Activated CD4-positive, alpha-beta T cell treated with anti-CD3 and anti-CD28 coated beads, Interleukin-2, amount 50 U/mL, for 16 hours (primary cell): ENCODE data around the gene MINK1.
A peak's percentile ranks its signal among the peaks of the same experiment; 100 is the strongest.

Experiments
- DNase-seq: peaks from one replicate; pipeline ENCODE4 v3.0.0-alpha.2; 2020

Gene MINK1

DNA sequence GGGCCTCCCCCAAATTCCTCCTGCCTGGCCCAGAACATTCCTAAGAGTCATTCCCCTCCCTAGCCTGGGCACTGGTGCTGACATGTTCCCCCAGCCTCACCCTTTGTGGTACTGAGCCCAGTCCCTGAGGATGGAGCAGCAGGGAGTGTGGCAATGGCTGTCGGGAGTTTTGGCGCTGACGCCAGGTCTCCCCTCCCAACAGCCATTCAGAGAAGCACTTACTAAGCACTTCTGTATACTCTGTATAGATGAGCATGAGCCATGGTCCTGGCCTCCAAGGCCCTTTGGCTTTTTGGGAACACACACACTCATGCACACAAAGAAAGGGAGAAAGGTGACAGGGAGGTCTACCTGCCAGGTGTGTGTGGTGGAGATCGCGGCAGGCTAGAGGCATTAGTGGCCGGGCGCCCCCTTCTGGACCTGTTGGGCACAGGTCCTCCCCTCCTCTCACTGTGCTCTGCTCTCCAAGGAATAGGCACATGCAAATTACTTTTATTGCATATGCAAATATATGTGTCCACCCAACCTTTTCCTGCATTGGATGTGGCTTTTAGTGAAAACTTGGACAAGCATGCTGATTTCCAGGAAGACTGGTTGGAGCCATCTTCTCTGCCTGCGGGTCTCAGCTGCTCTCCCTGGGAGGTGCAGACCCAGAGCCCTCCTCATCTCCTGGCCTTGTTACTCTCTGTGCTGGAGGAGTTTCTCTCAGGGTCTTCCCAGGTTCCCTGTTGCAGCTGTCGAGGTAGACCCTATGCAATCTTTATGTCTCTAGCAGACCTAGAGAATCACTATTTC, 48.8 kb downstream of the MINK1 start:
- peak; percentile 55 for DNase-seq

DNA sequence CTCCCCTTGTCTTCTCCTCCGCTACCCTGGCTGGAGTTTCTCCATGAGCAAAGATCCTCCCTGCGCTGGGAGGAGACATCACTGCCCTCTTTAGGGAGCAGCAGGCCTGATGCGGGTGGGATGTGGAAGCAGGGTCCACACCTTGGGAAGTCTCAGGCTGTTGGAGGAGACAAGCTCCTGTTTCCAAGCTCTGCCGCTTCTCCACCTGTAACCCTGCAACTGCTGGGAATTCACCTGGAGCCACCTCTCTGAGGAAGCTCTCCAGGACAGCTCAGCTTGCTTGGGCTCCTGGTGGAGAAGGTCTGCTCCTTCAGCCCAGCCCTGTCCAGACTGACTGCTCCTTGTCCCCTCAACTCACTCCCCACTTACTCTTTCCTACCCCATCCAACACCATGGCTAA, 51.3 kb downstream of the MINK1 start:
- DNase-seq, result no peak

DNA sequence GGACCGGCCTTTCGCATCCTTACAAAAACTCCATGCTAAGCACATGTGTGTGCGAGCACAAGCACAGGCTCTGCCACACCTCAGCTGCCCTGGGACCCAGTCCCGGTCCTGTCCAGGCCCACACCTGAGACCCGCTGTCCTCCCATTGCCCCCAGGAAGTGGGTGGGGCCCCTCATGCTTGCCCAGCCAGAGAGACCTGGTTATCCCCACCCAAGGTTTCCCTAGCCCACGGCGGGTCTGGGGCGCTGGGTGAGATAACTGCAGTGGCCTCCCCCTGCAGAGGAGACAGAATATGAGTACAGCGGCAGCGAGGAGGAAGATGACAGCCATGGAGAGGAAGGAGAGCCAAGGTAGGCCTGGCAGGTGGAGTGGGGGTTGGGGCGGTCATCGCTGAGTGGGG, 53.7 kb downstream of the MINK1 start:
- DNase-seq, result no peak

DNA sequence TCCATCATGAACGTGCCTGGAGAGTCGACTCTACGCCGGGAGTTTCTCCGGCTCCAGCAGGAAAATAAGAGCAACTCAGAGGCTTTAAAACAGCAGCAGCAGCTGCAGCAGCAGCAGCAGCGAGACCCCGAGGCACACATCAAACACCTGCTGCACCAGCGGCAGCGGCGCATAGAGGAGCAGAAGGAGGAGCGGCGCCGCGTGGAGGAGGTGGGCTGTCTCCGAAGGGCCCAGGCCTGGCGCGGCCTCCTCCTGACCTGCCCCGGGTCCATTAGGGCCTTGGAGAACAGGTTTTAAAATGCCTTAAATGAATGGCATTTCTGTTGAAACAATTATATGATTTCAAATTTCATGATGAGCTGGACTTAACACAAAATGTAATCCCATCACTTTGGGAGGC, 54.4 kb downstream of the MINK1 start:
- no peak for DNase-seq

DNA sequence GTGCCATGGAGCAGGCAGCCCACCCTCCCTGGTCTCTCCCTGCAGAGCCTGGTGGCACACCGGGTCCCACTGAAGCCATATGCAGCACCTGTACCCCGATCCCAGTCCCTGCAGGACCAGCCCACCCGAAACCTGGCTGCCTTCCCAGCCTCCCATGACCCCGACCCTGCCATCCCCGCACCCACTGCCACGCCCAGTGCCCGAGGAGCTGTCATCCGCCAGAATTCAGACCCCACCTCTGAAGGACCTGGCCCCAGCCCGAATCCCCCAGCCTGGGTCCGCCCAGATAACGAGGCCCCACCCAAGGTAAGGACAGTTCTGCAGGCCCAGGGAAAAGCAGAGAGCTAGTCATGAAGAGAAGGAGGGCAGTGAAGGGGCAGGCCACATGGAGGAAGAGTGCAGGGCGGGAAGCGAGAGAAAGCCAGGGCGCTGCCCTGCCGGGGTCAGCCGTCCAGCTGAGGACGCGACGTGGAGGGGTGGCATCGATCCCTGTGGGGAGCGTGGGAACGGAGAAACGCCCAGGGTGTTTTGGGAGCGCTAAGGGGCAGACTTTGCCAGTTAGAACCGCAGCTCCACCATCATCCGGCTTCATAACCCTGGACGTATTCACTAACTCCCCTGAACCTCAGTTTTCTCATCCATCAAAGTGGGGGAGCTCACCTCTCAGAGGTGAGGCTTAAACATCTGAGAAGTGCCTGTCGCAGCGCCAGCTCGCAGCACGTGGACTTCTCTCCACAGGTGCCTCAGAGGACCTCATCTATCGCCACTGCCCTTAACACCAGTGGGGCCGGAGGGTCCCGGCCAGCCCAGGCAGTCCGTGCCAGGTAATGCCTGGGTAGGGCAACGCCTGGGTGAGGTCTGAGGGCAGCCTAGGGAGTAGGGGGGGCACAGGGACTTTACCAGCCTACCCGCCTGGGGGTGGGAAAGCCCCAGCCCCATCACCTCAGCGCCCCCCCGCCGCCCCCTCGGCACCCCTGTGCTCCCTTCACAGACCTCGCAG, 58.6 kb downstream of the MINK1 start:
- no peak for DNase-seq

GRCh38 chr17:4892499-4893221, 59.5 kb downstream of the MINK1 start:
- DNase-seq, result no peak

- DNase-seq, result no peak
These were observed 60.1 kb downstream of the MINK1 start for GRCh38 chr17:4893272-4893671.

DNA sequence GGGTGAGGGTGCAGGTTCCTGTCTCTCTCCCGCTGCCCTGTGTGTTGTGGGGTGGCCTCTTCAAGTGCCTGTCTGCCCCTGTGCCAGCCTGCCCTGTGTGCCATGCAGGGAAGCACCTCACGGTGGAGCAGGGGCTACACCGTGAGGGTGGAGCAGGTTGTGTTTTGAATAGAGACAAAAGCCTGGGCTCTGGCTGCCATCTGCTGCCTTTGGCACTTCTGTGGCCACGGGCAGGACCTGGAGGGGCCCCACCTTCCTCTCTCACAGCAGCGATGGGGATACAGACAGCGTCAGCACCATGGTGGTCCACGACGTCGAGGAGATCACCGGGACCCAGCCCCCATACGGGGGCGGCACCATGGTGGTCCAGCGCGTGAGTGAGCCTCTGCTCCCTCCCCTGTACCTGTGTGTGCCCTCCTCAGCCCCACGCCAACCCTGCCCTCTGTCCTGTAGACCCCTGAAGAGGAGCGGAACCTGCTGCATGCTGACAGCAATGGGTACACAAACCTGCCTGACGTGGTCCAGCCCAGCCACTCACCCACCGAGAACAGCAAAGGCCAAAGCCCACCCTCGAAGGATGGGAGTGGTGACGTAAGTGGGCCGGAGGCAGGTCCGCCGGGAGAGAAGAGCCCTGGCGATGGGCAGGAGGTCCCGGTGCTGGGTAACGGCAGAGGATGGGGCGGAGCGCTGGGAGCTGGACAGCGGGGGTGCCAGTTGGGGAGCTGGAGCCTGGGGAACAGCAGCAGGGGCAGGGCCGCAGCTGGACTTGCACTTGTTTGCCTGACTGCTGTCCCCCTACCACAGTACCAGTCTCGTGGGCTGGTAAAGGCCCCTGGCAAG, 60.8 kb downstream of the MINK1 start:
- DNase-seq, result no peak

DNA sequence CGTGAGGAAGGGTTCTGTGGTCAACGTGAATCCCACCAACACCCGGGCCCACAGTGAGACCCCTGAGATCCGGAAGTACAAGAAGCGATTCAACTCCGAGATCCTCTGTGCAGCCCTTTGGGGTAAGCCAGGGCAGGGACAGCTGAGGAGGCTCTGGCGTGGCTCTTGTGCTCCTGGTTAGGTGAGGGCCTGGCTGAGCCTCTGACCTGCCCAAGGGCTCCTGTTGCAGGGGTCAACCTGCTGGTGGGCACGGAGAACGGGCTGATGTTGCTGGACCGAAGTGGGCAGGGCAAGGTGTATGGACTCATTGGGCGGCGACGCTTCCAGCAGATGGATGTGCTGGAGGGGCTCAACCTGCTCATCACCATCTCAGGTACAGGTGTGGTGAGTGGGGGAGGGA, 62.0 kb downstream of the MINK1 start:
- no peak for DNase-seq

DNA sequence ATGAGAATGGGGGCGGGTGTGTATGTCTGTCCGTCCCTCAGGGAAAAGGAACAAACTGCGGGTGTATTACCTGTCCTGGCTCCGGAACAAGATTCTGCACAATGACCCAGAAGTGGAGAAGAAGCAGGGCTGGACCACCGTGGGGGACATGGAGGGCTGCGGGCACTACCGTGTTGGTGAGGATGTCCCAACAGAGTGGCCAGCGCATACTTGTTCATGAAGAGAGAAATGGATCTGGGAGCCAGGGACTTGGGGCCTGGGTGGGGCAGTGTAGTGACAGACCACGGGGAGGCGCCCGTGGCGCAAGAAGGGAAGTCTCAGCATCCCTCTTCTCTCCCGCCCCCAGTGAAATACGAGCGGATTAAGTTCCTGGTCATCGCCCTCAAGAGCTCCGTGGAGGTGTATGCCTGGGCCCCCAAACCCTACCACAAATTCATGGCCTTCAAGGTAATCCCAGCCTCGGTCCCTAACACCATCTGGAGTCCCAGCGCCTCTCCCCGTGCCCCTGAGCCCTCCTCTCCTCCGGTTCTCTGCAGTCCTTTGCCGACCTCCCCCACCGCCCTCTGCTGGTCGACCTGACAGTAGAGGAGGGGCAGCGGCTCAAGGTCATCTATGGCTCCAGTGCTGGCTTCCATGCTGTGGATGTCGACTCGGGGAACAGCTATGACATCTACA, 62.7 kb downstream of the MINK1 start:
- DNase-seq, result no peak

GRCh38 chr17:4896332-4897197, 63.4 kb downstream of the MINK1 start:
- DNase-seq, result no peak

DNA sequence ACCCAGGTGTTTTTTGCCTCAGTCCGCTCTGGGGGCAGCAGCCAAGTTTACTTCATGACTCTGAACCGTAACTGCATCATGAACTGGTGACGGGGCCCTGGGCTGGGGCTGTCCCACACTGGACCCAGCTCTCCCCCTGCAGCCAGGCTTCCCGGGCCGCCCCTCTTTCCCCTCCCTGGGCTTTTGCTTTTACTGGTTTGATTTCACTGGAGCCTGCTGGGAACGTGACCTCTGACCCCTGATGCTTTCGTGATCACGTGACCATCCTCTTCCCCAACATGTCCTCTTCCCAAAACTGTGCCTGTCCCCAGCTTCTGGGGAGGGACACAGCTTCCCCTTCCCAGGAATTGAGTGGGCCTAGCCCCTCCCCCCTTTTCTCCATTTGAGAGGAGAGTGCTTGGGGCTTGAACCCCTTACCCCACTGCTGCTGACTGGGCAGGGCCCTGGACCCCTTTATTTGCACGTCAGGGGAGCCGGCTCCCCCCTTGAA, 64.1 kb downstream of the MINK1 start:
- no peak for DNase-seq

DNA sequence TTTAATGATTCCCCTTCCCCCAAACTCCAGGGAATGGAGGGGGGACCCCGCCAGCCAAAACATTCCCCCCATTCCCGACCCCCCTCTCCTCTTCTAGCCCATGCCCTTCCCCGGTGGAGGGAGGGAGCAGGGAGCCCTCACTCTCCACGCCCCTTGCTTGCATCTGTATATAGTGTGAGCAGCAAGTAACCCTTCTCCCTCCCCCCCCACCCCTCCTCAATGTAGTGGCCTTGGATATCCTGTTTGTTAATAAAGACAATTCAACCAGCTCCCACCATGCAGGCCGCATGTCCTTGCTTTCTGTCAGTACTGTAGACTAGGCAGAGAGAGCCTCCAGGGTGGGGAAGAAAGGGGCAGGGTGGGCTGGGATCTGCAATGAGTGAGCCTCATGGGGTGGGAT, 64.6 kb downstream of the MINK1 start:
- DNase-seq, result no peak

GRCh38 chr17:4898351-4898750, 65.2 kb downstream of the MINK1 start:
- no peak for DNase-seq

GRCh38 chr17:4898927-4899326, 65.8 kb downstream of the MINK1 start:
- no peak for DNase-seq

GRCh38 chr17:4899341-4900230, 66.4 kb downstream of the MINK1 start, which contains the start of gene C17orf107:
Gene C17orf107, plus strand, starts transcription at chr17:4899536. Its CDS starts 227 bp downstream, at chr17:4899763.
- peak; percentile 81 for DNase-seq

- peak; percentile 55 for DNase-seq
These were observed 67.3 kb downstream of the MINK1 start for GRCh38 chr17:4900231-4901107.

GRCh38 chr17:4901108-4901647, 68.0 kb downstream of the MINK1 start:
- no peak for DNase-seq
